ENCODE data around the gene MMD2.

DNA sequence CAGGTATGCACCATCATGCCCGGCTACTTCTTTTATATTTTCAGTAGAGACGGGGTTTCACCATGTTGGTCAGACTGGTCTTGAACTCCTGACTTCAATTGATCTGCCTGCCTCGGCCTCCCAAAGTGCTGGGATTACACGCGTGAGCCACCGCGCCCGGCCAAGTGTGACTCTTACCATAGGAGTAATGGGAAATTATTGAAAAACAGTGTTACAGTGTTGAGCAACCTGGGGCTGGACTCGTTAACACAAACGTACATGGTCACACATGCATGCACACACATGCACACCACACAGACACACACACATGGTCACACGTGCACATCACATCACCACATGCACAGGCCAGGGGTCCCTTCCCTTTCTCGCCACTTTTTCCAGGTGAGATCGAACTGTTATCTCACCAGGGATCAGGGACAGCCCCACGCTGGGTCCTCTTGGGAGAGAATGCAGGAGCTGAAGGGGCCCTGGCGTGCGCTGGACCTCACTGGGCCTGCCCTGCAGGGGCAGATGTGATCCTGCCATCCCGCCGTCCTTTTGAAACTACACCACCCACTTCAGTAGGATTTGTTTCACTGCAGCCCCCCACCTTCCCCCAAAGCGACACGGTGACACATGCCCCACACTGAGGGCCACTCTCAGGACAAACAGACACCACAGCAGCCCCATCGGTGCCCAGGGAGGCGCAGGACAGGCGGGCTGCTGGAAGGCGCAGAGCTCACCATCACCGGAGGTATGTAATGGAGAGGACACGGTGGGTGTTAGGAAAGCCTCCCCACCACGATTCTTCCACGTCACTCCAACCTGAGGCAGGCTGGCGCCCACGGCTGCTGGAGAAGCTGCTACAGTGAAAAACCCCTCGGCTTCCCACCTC lies 85.7 kb downstream of the MMD2 start:
- TF ChIP-seq CBFB (CRISPR knock-in tag; IDR thresholded peaks at IDR 0.05; ENCODE audit: low read depth), result no peak
- TF ChIP-seq JUN (CRISPR knock-in tag; IDR thresholded peaks at IDR 0.05), result no peak
- no peak for TF ChIP-seq ZNF121 (CRISPR knock-in tag; IDR thresholded peaks at IDR 0.05)
- TF ChIP-seq FOXP1 (CRISPR knock-in tag; IDR thresholded peaks at IDR 0.05; ENCODE audit: borderline replicate concordance), result no peak
- TF ChIP-seq, protein P1, sequence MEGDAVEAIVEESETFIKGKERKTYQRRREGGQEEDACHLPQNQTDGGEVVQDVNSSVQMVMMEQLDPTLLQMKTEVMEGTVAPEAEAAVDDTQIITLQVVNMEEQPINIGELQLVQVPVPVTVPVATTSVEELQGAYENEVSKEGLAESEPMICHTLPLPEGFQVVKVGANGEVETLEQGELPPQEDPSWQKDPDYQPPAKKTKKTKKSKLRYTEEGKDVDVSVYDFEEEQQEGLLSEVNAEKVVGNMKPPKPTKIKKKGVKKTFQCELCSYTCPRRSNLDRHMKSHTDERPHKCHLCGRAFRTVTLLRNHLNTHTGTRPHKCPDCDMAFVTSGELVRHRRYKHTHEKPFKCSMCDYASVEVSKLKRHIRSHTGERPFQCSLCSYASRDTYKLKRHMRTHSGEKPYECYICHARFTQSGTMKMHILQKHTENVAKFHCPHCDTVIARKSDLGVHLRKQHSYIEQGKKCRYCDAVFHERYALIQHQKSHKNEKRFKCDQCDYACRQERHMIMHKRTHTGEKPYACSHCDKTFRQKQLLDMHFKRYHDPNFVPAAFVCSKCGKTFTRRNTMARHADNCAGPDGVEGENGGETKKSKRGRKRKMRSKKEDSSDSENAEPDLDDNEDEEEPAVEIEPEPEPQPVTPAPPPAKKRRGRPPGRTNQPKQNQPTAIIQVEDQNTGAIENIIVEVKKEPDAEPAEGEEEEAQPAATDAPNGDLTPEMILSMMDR (IDR thresholded peaks at IDR 0.05), result no peak
- TF ChIP-seq ZBTB21 (CRISPR knock-in tag; IDR thresholded peaks at IDR 0.05; ENCODE audit: borderline replicate concordance), result no peak
- TF ChIP-seq, protein P2, sequence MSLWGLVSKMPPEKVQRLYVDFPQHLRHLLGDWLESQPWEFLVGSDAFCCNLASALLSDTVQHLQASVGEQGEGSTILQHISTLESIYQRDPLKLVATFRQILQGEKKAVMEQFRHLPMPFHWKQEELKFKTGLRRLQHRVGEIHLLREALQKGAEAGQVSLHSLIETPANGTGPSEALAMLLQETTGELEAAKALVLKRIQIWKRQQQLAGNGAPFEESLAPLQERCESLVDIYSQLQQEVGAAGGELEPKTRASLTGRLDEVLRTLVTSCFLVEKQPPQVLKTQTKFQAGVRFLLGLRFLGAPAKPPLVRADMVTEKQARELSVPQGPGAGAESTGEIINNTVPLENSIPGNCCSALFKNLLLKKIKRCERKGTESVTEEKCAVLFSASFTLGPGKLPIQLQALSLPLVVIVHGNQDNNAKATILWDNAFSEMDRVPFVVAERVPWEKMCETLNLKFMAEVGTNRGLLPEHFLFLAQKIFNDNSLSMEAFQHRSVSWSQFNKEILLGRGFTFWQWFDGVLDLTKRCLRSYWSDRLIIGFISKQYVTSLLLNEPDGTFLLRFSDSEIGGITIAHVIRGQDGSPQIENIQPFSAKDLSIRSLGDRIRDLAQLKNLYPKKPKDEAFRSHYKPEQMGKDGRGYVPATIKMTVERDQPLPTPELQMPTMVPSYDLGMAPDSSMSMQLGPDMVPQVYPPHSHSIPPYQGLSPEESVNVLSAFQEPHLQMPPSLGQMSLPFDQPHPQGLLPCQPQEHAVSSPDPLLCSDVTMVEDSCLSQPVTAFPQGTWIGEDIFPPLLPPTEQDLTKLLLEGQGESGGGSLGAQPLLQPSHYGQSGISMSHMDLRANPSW (CRISPR knock-in tag; conservative IDR thresholded peaks at IDR 0.05; ENCODE audit: low read depth), result no peak
- no peak for TF ChIP-seq PREB (CRISPR knock-in tag; IDR thresholded peaks at IDR 0.05; ENCODE audit: borderline replicate concordance)
- TF ChIP-seq, protein P3, sequence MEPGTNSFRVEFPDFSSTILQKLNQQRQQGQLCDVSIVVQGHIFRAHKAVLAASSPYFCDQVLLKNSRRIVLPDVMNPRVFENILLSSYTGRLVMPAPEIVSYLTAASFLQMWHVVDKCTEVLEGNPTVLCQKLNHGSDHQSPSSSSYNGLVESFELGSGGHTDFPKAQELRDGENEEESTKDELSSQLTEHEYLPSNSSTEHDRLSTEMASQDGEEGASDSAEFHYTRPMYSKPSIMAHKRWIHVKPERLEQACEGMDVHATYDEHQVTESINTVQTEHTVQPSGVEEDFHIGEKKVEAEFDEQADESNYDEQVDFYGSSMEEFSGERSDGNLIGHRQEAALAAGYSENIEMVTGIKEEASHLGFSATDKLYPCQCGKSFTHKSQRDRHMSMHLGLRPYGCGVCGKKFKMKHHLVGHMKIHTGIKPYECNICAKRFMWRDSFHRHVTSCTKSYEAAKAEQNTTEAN (CRISPR knock-in tag; IDR thresholded peaks at IDR 0.05), result no peak
- no peak for TF ChIP-seq ATF1 (CRISPR knock-in tag; IDR thresholded peaks at IDR 0.05)
- TF ChIP-seq MXD4 (CRISPR knock-in tag; IDR thresholded peaks at IDR 0.05; ENCODE audit: borderline replicate concordance), result no peak

Measured in WTC11 (cell line).